ENCODE data around the gene TRAPPC12.
A peak's percentile ranks its signal among the peaks of the same experiment; 100 is the strongest.

Gene TRAPPC12

GRCh38 chr2:3376821-3377220 lies 2.7 kb upstream of the TRAPPC12 start:
- peak overlapping the region; percentile 66 for H3K4me2 ChIP-seq (ENCODE audit: low read length)
- no peak overlapping the region for H4K5ac ChIP-seq (ENCODE audit: low read length)
- H3K9ac ChIP-seq (ENCODE audit: low read length): peak overlapping the region; percentile 61
- H3K79me1 ChIP-seq (ENCODE audit: low read length): peaks cover 13% of the 10 kb centered on the region
- no peak overlapping the region for H4K8ac ChIP-seq (ENCODE audit: low read depth, low read length)
- H3K4me1 ChIP-seq (ENCODE audit: control insufficient read depth, low read depth, low read length): peaks cover 3% of the 10 kb centered on the region
- peak overlapping the region; percentile 7 for H3K4me3 ChIP-seq (ENCODE audit: low read length)
- no peak overlapping the region for H2AK5ac ChIP-seq (ENCODE audit: low read length)
- no peak overlapping the region for H2BK120ac ChIP-seq (ENCODE audit: low read depth, low read length)
- no CpG with 5 or more reads among the region's 6 CpGs for WGBS (ENCODE audit: extremely low coverage, insufficient coverage, low lambda C conversion rate)
- no peak overlapping the region for H2BK5ac ChIP-seq (ENCODE audit: low read length)
- H3K79me2 ChIP-seq (ENCODE audit: control insufficient read depth, insufficient read depth, low read length): peaks cover 13% of the 10 kb centered on the region
- no peaks in the 10 kb centered on the region for H3K27me3 ChIP-seq (ENCODE audit: insufficient read depth, low read length, poor library complexity)
- no peak overlapping the region for H3K27ac ChIP-seq (ENCODE audit: low read depth, low read length)
- H2BK15ac ChIP-seq (replicated peaks; ENCODE audit: low read depth): no peak overlapping the region
- H3K18ac ChIP-seq (ENCODE audit: low read length): no peak overlapping the region
- no peaks in the 10 kb centered on the region for H3K36me3 ChIP-seq (ENCODE audit: control insufficient read depth, insufficient read depth, low read length)
- DNase-seq: no peak
- no peak overlapping the region for H3K23ac ChIP-seq (ENCODE audit: low read length)
- H3K56ac ChIP-seq (ENCODE audit: low read length): peak overlapping the region; percentile 76
- no peak overlapping the region for H3K4ac ChIP-seq (ENCODE audit: low read depth, low read length)

GRCh38 chr2:3377279-3377611 lies 2.2 kb upstream of the TRAPPC12 start:
- H3K4me1 ChIP-seq (ENCODE audit: control insufficient read depth, low read depth, low read length): peaks cover 3% of the 10 kb centered on the region
- H2BK5ac ChIP-seq (ENCODE audit: low read length): no peak overlapping the region
- no peak overlapping the region for H2BK15ac ChIP-seq (replicated peaks; ENCODE audit: low read depth)
- peak overlapping the region; percentile 78 for H3K4me2 ChIP-seq (ENCODE audit: low read length)
- H3K23ac ChIP-seq (ENCODE audit: low read length): no peak overlapping the region
- peak overlapping the region; percentile 96 for H3K4me3 ChIP-seq (ENCODE audit: low read length)
- no peak overlapping the region for H2AK5ac ChIP-seq (ENCODE audit: low read length)
- peaks cover 13% of the 10 kb centered on the region for H3K79me2 ChIP-seq (ENCODE audit: control insufficient read depth, insufficient read depth, low read length)
- H3K56ac ChIP-seq (ENCODE audit: low read length): peak overlapping the region; percentile 88
- H4K8ac ChIP-seq (ENCODE audit: low read depth, low read length): no peak overlapping the region
- WGBS (ENCODE audit: extremely low coverage, insufficient coverage, low lambda C conversion rate): no CpG with 5 or more reads among the region's 8 CpGs
- no peaks in the 10 kb centered on the region for H3K36me3 ChIP-seq (ENCODE audit: control insufficient read depth, insufficient read depth, low read length)
- peak; percentile 59 for DNase-seq
- peaks cover 13% of the 10 kb centered on the region for H3K79me1 ChIP-seq (ENCODE audit: low read length)
- peak overlapping the region; percentile 25 for H3K27ac ChIP-seq (ENCODE audit: low read depth, low read length)
- H3K18ac ChIP-seq (ENCODE audit: low read length): no peak overlapping the region
- H3K9ac ChIP-seq (ENCODE audit: low read length): peak overlapping the region; percentile 73
- H3K4ac ChIP-seq (ENCODE audit: low read depth, low read length): no peak overlapping the region
- H2BK120ac ChIP-seq (ENCODE audit: low read depth, low read length): no peak overlapping the region
- no peaks in the 10 kb centered on the region for H3K27me3 ChIP-seq (ENCODE audit: insufficient read depth, low read length, poor library complexity)
- no peak overlapping the region for H4K5ac ChIP-seq (ENCODE audit: low read length)

- Histone ChIP-seq H3K23ac (ENCODE audit: low read length) (no peak within 1 kb of the TSS), H3K18ac (ENCODE audit: low read length) (no peak within 1 kb of the TSS), H3K4me2 (ENCODE audit: low read length) (peak within 1 kb of the TSS; percentile 84), H3K27ac (ENCODE audit: low read depth, low read length) (peak within 1 kb of the TSS; percentile 32), H2AK5ac (ENCODE audit: low read length) (no peak within 1 kb of the TSS), H3K4me1 (ENCODE audit: control insufficient read depth, low read depth, low read length) (peaks cover 3% of the 10 kb centered on the region), H3K79me1 (ENCODE audit: low read length) (peaks cover 13% of the 10 kb centered on the region), H4K5ac (ENCODE audit: low read length) (peak within 1 kb of the TSS; percentile 47), H3K36me3 (ENCODE audit: control insufficient read depth, insufficient read depth, low read length) (peaks cover 2% of the 10 kb centered on the region), H2BK15ac (replicated peaks; ENCODE audit: low read depth) (no peak within 1 kb of the TSS), H3K4me3 (ENCODE audit: low read length) (peak within 1 kb of the TSS; percentile 96), H3K4ac (ENCODE audit: low read depth, low read length) (peak within 1 kb of the TSS; percentile 4), H4K8ac (ENCODE audit: low read depth, low read length) (peak within 1 kb of the TSS; percentile 0), H3K79me2 (ENCODE audit: control insufficient read depth, insufficient read depth, low read length) (peaks cover 13% of the 10 kb centered on the region), H2BK120ac (ENCODE audit: low read depth, low read length) (no peak within 1 kb of the TSS), H3K56ac (ENCODE audit: low read length) (peak within 1 kb of the TSS; percentile 90), H3K27me3 (ENCODE audit: insufficient read depth, low read length, poor library complexity) (no peaks in the 10 kb centered on the region), H2BK5ac (ENCODE audit: low read length) (no peak within 1 kb of the TSS), H3K9ac (ENCODE audit: low read length) (peak within 1 kb of the TSS; percentile 75)
- WGBS (ENCODE audit: extremely low coverage, insufficient coverage, low lambda C conversion rate): no CpG with 5 or more reads among the region's 57 CpGs
- peak; percentile 99 for DNase-seq
Measured at GRCh38 chr2:3377612-3378432, 1.7 kb upstream of the TRAPPC12 start, which contains the start of gene EIPR1. Gene EIPR1, minus strand, starts transcription at chr2:3377818. Its CDS starts 129 bp downstream, at chr2:3377689.

- no peak overlapping the region for H3K27ac ChIP-seq (ENCODE audit: low read depth, low read length)
- DNase-seq: no peak
- WGBS (ENCODE audit: extremely low coverage, insufficient coverage, low lambda C conversion rate): no CpG with 5 or more reads among the region's 8 CpGs
- H3K18ac ChIP-seq (ENCODE audit: low read length): peak overlapping the region; percentile 66
- H2BK15ac ChIP-seq (replicated peaks; ENCODE audit: low read depth): no peak overlapping the region
- peak overlapping the region; percentile 77 for H3K56ac ChIP-seq (ENCODE audit: low read length)
- no peaks in the 10 kb centered on the region for H3K27me3 ChIP-seq (ENCODE audit: insufficient read depth, low read length, poor library complexity)
- no peak overlapping the region for H2AK5ac ChIP-seq (ENCODE audit: low read length)
- H3K79me1 ChIP-seq (ENCODE audit: low read length): peaks cover 13% of the 10 kb centered on the region
- H4K5ac ChIP-seq (ENCODE audit: low read length): no peak overlapping the region
- H3K4me3 ChIP-seq (ENCODE audit: low read length): no peak overlapping the region
- H3K23ac ChIP-seq (ENCODE audit: low read length): no peak overlapping the region
- H3K4me2 ChIP-seq (ENCODE audit: low read length): peak overlapping the region; percentile 55
- peak overlapping the region; percentile 56 for H3K9ac ChIP-seq (ENCODE audit: low read length)
- H2BK120ac ChIP-seq (ENCODE audit: low read depth, low read length): no peak overlapping the region
- peaks cover 2% of the 10 kb centered on the region for H3K36me3 ChIP-seq (ENCODE audit: control insufficient read depth, insufficient read depth, low read length)
- H3K79me2 ChIP-seq (ENCODE audit: control insufficient read depth, insufficient read depth, low read length): peaks cover 13% of the 10 kb centered on the region
- H4K8ac ChIP-seq (ENCODE audit: low read depth, low read length): no peak overlapping the region
- H2BK5ac ChIP-seq (ENCODE audit: low read length): no peak overlapping the region
- no peak overlapping the region for H3K4ac ChIP-seq (ENCODE audit: low read depth, low read length)
- H3K4me1 ChIP-seq (ENCODE audit: control insufficient read depth, low read depth, low read length): peaks cover 3% of the 10 kb centered on the region
Measured at GRCh38 chr2:3379339-3379646, 201 bp upstream of the TRAPPC12 start.

- Histone ChIP-seq H3K4me1 (ENCODE audit: control insufficient read depth, low read depth, low read length) (no peaks in the 10 kb centered on the region), H3K18ac (ENCODE audit: low read length) (no peak overlapping the region), H2AK5ac (ENCODE audit: low read length) (no peak overlapping the region), H2BK120ac (ENCODE audit: low read depth, low read length) (no peak overlapping the region), H3K79me1 (ENCODE audit: low read length) (peaks cover 7% of the 10 kb centered on the region), H3K23ac (ENCODE audit: low read length) (no peak overlapping the region), H3K56ac (ENCODE audit: low read length) (no peak overlapping the region), H3K4me3 (ENCODE audit: low read length) (no peak overlapping the region), H3K4me2 (ENCODE audit: low read length) (no peak overlapping the region), H3K4ac (ENCODE audit: low read depth, low read length) (no peak overlapping the region), H2BK15ac (replicated peaks; ENCODE audit: low read depth) (no peak overlapping the region), H2BK5ac (ENCODE audit: low read length) (no peak overlapping the region), H3K27ac (ENCODE audit: low read depth, low read length) (no peak overlapping the region), H3K9ac (ENCODE audit: low read length) (no peak overlapping the region), H4K8ac (ENCODE audit: low read depth, low read length) (no peak overlapping the region), H4K5ac (ENCODE audit: low read length) (no peak overlapping the region), H3K27me3 (ENCODE audit: insufficient read depth, low read length, poor library complexity) (no peaks in the 10 kb centered on the region), H3K79me2 (ENCODE audit: control insufficient read depth, insufficient read depth, low read length) (no peaks in the 10 kb centered on the region), H3K36me3 (ENCODE audit: control insufficient read depth, insufficient read depth, low read length) (peaks cover 5% of the 10 kb centered on the region)
- DNase-seq: no peak
- no CpG with 5 or more reads among the region's 10 CpGs for WGBS (ENCODE audit: extremely low coverage, insufficient coverage, low lambda C conversion rate)
Measured at GRCh38 chr2:3386448-3386958, 7.0 kb downstream of the TRAPPC12 start.

Data from mesendoderm (in vitro differentiated cells).